IPS-18c (cell line): Measurements from ENCODE around the gene MAP2.
"Not testable (repeated sequence)": the region's sequence is repeated elsewhere in the genome, so short reads cannot be mapped to it uniquely, and the experiment has no call there.

Experiments
- H3K4me3 ChIP-seq: 2 replicates; pipeline ENCODE4 v1.7.0; 2013; ENCODE audit warnings: low read depth, mild to moderate bottlenecking, low read length, moderate library complexity; ENCODE audit not compliant: insufficient read depth
- H3K9me3 ChIP-seq: one replicate; pipeline ENCODE4 v1.6.1; 2013; ENCODE audit warnings: mild to moderate bottlenecking, low read length, moderate library complexity; ENCODE audit not compliant: control insufficient read depth, insufficient read depth

MAP2 gene

DNA sequence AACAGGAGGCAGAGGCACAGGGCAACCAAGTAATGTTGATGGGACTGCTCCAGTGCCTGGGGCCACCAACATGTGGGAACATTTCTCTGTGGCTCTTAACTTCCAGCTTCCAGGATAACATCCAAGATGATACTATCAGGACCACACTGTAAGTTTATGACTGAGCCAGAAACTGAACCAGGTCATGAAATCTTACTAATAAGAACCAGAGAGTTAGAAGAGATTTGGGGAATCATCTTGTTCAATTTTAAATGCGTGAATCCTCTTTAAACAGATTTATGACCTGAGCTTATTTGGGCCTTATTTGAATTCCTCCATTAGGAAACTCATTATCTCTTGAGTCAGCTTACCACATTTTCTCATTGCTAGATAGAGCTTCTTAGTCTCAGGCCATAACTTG, 45.0 kb downstream of the MAP2 start:
- no peak overlapping the region for H3K4me3 ChIP-seq
- no peaks in the 10 kb centered on the region for H3K9me3 ChIP-seq

DNA sequence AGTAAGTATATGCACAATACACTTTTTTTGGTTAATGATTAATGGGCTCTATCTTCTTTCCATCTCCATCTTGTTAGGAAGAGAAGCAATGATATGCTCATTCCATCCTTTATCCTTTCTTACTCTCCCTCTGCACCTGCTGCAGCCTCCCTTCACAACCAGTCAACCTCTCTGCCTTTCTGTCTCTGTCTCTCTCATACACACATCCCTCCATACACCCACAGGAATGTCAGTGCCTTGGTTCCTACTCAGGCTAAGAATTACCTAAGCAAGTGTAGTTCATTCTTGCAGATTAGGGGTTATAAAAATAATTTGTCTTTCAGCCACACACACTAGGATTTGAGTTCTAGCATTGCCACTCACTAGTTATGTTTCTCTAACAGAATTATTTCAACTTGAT, 45.6 kb downstream of the MAP2 start:
- Histone ChIP-seq H3K4me3 (no peak overlapping the region), H3K9me3 (no peaks in the 10 kb centered on the region)

DNA sequence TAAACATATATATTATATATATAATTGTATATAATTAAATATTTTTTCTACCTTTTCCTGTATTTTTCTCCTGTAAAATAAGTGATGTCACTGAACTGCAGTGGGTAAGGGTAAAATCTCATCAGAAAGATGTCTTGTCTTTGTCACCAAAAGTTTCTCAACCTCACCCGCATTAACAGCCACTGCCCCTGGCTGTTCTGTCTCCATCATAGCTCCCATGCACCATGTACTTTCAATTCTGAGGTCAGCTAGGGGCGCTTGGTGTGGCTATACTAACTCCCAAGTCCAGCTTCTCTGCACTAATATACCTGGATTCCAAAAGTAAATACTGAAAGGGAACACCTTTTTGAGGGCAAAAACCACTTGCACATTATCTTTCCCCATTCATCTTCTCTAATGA, 46.6 kb downstream of the MAP2 start:
- Histone ChIP-seq H3K4me3 (no peak overlapping the region), H3K9me3 (no peaks in the 10 kb centered on the region)

DNA sequence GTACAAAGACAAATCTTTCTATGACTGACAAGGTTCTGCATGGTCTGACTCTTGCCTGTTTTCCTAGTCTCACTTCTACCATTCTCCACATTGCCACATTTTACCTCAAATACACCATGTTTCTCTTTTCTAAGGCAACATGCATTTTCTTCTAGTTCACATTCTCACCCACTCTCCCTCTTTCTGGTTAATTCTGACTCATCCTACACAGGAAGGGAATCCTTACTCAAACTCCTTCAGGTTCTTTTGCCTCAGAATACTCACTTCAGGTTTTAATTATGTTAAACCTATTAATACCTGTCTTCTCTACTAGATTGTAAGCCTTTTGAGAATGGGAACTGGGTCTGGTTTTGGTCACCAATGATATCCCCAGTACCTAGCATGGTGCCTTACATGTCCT, 47.2 kb downstream of the MAP2 start:
- no peaks in the 10 kb centered on the region for H3K9me3 ChIP-seq
- H3K4me3 ChIP-seq: no peak overlapping the region

DNA sequence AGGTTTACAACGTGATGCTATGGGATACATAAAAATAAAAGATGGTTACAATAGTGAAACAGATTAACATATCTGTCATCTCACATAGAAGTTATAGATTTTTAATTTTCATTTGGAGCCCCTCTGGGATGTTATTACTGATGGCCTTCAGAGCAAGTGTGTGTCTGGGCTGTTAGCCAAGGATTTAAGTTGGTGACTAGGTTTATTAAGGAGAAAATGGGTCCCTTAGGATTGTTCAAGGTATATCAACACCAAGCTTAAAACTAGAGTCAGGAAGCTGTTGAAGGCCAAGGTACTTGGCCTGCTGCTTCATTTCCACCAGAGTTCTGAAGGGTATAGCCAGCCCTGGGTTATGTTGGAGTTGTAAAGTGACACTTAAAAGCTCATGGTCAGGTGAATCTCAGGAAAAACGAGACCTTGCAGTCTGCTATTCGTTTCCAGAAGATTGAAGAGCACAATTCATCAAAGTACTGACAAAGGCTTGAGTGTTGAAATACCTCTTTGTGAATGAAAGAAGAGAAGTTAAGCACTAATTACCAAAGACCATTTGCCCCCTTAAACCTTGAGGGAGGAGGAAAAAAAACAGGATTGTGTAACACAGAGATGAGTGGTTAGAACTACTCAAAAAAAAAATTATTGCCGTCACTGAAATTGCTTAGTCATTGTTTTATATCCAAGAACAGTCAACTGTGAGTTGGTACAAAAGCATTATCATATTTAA, 48.4 kb downstream of the MAP2 start:
- Histone ChIP-seq H3K4me3 (no peak overlapping the region), H3K9me3 (no peaks in the 10 kb centered on the region)

DNA sequence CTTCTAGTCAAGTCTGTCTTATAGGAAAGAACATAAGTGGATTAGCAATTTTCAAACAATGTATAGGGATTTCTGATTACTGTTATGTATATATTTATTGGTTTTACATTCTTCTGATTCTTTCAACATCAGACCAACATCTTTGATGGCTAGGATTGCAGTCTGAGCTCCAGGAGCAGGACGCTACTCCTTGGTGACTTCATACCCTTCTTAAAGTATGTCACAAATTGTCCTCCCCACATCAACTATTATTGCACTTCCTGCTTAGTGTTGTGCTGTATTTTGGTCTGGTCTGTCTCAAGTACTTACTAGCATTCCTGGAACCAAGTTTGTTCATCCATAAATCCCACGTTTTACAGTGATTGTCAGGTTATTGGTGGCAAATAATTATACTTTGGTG, 49.0 kb downstream of the MAP2 start:
- Histone ChIP-seq H3K4me3 (no peak overlapping the region), H3K9me3 (no peaks in the 10 kb centered on the region)

DNA sequence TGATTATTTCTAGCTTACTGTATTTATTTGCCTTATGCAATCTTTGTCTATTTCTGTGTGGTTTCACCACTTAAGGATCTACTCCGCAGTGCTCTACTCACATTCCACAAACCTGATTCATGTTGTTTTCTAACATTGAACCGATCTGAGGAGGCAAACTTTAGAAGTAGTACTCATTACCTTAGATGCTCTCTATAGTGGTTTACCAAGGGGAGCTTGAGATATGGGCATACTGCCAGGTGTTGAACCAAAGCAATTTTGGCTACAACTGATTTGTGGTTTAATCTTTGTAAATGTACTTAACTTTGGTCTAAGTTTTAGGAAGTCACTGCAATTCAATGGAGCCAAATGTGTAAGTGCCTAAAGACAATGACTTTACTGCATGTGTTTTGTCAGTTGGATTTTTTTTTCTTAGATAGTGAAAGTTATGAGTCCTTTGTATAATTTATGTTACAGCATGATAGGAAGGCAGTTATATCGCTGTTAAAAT, 50.1 kb downstream of the MAP2 start:
- Histone ChIP-seq H3K4me3 (no peak overlapping the region), H3K9me3 (no peaks in the 10 kb centered on the region)

DNA sequence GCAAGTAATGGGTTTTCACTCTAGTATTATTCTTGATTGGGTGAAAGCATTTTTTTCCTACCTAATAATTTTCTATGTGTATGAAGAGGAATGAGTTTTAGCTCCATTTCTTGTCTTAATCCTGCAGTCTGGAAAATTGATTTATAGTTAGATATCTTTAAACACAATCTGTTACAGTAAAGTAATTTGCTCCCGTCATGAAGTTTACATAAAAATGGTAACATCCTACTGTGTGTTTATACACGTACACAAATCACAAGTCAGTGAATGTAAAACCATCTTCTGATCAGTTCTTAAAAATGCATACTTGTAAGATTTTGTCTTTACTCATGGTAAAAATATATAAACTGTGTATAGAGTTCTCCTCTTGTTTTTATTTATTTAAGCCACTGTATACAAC, 51.1 kb downstream of the MAP2 start:
- no peaks in the 10 kb centered on the region for H3K9me3 ChIP-seq
- H3K4me3 ChIP-seq: no peak overlapping the region

DNA sequence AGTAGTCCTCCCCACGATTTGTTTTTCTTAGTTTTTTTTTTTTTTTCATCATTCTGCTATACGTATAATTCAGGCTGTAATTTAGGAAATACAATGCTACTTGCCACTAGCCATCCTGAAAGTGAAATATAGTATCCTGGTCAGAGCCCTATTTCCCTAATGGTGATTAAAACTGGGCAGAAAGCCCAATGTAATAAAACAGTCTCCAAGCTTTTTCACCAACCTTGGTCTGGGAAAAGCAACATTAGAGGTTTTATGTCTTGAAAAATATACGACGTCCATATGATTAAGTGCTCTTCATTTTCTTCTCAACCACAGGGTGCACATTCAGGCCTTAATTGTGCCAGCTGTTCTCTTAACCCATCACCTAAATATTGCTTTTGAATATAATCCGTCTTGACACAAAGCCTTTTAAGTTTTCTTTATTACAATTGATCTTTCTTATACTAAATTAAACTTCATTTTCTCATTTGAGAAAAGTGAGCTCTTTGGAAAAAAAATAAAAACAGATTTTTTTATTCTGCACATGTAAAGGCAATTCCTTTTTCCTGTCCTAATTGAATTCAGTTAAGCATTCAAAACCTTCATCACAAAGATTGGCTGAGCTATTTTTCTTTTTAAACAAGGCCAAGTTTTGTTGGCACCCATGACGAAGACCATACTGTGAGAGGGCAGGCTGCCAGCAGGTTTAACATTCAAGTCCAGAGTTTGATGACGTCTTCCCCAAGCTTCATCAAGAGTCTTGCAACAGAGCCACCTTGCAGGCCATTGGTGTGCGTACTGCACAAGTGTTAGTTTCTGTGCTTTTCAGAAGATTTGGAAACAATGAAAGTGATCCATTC, 52.7 kb downstream of the MAP2 start:
- no peaks in the 10 kb centered on the region for H3K9me3 ChIP-seq
- H3K4me3 ChIP-seq: no peak overlapping the region

DNA sequence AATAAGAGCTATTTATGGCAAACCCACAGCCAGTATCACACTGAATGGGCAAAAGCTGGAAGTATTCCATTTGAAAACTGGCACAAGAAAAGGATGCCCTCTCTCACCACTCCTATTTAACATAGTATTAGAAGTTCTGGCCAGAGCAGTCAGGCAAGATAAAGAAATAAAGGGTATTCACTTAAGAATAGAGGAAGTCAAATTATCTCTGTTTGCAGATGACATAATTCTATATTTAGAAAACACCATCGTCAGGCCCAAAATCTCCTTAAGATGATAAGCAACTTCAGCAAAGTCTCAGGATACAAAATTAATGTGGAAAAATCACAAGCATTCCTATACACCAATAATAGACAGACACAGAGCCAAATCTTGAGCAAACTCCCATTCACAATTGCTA, 68.4 kb downstream of the MAP2 start:
- H3K4me3 ChIP-seq, H3K9me3 ChIP-seq: not testable (repeated sequence)

DNA sequence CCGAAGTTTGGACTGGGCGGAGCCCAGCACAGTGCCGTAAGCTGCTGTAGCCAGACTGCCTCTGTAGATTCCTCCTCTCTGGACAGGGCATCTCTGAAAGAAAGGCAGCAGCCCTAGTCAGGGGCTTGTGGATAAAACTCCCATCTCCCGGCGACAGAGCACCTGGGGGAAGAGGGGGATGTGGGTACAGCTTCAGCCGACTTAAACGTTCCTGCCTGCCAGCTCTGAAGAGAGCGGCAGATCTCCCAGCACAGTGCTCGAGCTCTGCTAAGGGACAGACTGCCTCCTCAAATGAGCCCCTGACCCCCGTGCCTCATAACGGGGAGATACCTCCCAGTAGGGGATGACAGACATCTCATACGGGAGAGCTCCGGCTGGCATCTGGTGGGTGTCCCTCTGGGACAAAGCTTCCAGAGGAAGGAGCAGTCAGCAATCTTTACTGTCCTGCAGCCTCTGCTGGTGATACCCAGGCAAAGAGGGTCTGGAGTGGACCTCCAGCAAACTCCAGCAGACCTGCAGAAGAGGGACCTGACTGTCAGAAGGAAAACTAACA, 71.3 kb downstream of the MAP2 start:
- not testable (repeated sequence) for H3K9me3 ChIP-seq, H3K4me3 ChIP-seq

DNA sequence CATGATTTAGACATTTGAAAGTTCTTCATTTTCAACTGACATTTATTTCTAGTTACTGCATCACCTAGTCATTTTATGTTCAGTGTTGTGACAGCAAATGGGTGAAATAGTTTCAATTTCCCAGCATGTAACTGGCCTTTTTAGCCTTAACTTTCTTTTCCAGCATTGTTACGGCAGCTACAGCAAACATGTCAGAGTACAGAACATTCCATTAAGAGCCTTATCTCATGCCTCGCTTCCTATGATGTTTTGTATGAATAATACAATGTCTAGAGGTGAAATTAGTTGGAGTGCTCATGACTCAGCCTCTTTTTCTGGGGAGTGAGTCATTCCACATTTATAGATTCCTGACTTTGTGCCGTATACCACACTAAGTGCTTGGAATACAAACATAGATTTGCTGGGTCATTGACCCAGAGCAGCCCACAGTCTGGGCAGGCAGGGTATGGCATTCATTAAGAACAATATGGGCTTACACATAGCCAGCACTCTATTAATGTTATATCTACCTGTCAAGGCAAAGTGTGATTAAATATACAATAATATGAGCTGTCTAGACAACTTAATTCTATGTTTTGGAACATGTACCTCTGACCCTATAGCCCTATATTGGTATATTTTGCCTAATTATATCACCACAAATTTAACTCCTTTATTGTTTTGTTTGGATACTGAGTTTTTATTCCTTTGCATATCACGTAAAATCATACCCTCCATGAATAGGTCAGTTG, 72.2 kb downstream of the MAP2 start:
- Histone ChIP-seq H3K9me3 (peaks cover 2% of the 10 kb centered on the region), H3K4me3 (no peak overlapping the region)

DNA sequence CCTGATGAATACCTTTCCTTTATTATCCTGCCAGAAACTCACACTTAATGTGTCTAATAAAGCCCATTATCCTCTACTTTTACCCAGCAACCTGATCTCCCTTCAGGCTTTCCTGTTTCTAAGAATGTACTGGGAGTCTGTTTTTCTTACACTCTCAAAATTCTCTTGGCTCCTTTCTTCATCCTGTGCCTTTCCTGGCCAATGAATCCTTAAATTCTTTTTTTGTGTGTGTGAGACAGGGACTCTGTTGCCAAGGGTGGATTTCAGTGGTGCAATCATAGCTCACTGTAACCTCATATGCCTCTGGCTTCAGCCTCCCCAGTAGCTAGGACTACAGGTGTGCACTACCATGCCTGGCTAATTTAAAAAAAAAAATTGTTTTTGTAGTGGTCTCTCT, 72.7 kb downstream of the MAP2 start:
- peaks cover 2% of the 10 kb centered on the region for H3K9me3 ChIP-seq
- no peak overlapping the region for H3K4me3 ChIP-seq

DNA sequence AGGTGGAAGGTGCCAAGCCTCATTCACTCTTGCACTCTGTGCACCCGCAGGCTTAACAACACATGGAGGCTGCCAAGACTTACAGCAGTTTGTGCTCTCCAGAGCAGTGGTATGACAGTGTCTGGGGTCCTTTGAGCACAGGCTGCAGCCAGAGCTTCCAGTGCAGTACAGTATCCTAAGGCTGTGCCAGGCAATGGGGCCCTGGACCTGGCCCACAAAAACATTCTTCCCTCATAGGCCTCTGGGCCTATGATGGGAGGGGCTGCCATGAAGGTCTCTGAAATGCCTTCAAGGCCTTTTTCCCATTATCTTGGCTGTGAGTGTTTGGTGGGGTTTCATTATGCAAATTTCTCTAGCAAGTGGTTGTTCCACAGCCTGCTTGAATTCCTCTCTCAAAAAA, 74.8 kb downstream of the MAP2 start:
- H3K9me3 ChIP-seq: peaks cover 2% of the 10 kb centered on the region
- no peak overlapping the region for H3K4me3 ChIP-seq

DNA sequence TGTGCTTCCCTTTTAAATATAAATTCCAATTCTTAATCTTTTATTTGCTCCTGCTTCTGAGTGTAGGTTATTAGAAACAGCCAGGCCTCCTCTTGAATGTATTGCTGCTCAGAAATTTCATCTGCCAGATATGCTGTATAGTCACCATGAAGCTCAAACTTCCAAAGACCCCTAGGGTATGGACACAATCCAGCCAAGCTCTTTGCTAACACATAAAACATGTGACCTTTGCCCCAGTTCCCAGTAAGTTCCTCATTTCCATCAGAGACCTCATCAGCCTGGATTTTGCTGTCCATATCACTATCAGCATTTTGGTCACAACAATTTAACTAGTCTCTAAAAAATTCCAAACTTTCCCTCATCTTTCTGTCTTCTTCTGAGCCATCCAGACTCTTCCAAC, 75.2 kb downstream of the MAP2 start:
- Histone ChIP-seq H3K4me3 (no peak overlapping the region), H3K9me3 (peaks cover under 1% of the 10 kb centered on the region)

DNA sequence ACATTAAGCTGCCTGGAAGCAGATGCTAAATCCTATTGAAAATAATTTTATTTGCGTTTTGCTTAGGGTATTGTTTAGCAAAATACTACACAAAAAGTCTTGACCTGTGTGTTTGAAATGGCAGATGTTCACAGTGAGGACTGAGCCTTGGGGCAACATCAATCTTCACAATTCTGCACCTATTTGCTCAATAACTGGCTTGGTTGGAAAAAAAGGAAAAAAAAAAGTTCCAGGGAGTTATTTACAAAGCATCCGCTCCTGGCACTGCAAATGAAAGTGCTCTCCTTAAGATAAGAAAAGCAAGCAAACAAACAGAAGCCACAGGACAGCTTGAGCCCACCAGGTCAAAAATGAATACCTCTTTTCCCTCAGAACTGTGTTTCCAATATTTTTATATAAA, 77.7 kb downstream of the MAP2 start:
- Histone ChIP-seq H3K4me3 (no peak overlapping the region), H3K9me3 (no peaks in the 10 kb centered on the region)

DNA sequence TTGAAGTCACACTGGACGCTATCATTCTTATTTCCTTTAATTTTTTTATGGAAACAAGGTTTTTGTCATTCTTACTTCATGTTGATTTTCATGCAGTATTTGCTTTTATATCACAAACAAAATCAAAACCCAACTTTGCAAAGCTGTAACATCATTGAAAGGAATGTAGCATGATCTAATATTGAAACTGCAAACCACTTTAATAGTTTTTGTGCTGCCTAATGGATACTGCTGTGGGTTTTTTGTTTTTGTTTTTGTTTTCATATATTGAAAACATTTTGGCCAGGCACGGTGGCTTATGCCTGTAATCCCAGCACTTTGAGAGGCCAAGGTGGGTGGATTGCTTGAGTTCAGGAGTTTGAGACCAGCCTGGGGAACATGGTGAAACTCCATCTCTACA, 81.6 kb downstream of the MAP2 start:
- no peak overlapping the region for H3K4me3 ChIP-seq
- no peaks in the 10 kb centered on the region for H3K9me3 ChIP-seq

DNA sequence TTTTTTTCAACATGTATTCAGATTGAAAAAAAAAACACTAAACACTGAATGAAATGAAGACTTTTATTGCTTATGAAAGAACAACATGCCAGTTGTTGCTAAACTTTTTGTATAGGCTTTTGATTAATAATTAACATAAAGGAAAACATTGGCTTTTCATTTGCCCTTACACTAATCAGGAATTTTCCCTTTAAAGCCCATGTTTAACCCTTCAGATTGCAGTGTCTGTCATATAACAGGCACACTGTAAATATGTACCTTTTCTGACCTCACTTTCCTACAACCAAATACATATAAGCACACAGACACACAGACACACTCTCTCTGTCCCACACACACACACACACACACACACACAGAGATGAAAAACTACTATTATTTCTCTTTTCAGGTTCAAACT, 84.4 kb downstream of the MAP2 start:
- Histone ChIP-seq H3K9me3 (no peaks in the 10 kb centered on the region), H3K4me3 (no peak overlapping the region)
